ENCODE results near the gene ADCY2. TPM values are rescaled to one million over a fixed set of nuclear protein-coding genes. Genes with fewer than 3 reads are reported as not detected.

Gene ADCY2
- total and polyA plus RNA-seq, 9 donors, result 4.0 to 22.8 (median 8.3) TPM

GRCh38 chr5:7518947-7519560 is 123.1 kb downstream of the ADCY2 start:
- TF ChIP-seq CTCF (IDR thresholded peaks at IDR 0.05) (no peak), EP300 (IDR thresholded peaks at IDR 0.05) (no peak), POLR2A (IDR thresholded peaks at IDR 0.05) (no peak)
- no peaks in the 10 kb centered on the region for H3K4me1 ChIP-seq (ENCODE audit: insufficient read depth)
- H3K4me3 ChIP-seq, result no peak overlapping the region
- DNase-seq, result no peak
- H3K27ac ChIP-seq, result no peak overlapping the region
- no peaks in the 10 kb centered on the region for H3K27me3 ChIP-seq
- no peaks in the 10 kb centered on the region for H3K9me3 ChIP-seq
- no peaks in the 10 kb centered on the region for H3K36me3 ChIP-seq
- 61 to 67% (median 62%) methylated on average over 11 of the region's 11 CpGs for WGBS, 3 donors
- intact Hi-C loops (cut with DNase I), result no loop called here

GRCh38 chr5:7519564-7519963 is 123.6 kb downstream of the ADCY2 start:
- 66 to 67% (median 66%) methylated on average over 5 of the region's 5 CpGs for WGBS, 3 donors
- Histone ChIP-seq H3K4me1 (ENCODE audit: insufficient read depth) (no peaks in the 10 kb centered on the region), H3K4me3 (no peak overlapping the region), H3K27me3 (no peaks in the 10 kb centered on the region), H3K9me3 (no peaks in the 10 kb centered on the region), H3K27ac (no peak overlapping the region), H3K36me3 (no peaks in the 10 kb centered on the region)
- TF ChIP-seq CTCF (IDR thresholded peaks at IDR 0.05) (no peak), EP300 (IDR thresholded peaks at IDR 0.05) (no peak), POLR2A (IDR thresholded peaks at IDR 0.05) (no peak)
- no peak for DNase-seq
- intact Hi-C loops (cut with DNase I), result no loop called here

GRCh38 chr5:7529880-7530279 is 133.9 kb downstream of the ADCY2 start:
- no peak for DNase-seq
- Histone ChIP-seq H3K36me3 (no peaks in the 10 kb centered on the region), H3K9me3 (no peaks in the 10 kb centered on the region), H3K4me1 (ENCODE audit: insufficient read depth) (no peaks in the 10 kb centered on the region), H3K27me3 (no peaks in the 10 kb centered on the region), H3K27ac (no peak overlapping the region), H3K4me3 (no peak overlapping the region)
- TF ChIP-seq CTCF (IDR thresholded peaks at IDR 0.05), result no peak
- no peak for TF ChIP-seq POLR2A (IDR thresholded peaks at IDR 0.05)
- TF ChIP-seq EP300 (IDR thresholded peaks at IDR 0.05), result no peak
- intact Hi-C loops (cut with DNase I), result no loop called here

GRCh38 chr5:7533941-7534340 is 138.0 kb downstream of the ADCY2 start:
- Histone ChIP-seq H3K36me3 (no peaks in the 10 kb centered on the region), H3K4me3 (no peak overlapping the region), H3K27ac (no peak overlapping the region), H3K4me1 (ENCODE audit: insufficient read depth) (no peaks in the 10 kb centered on the region), H3K9me3 (no peaks in the 10 kb centered on the region), H3K27me3 (no peaks in the 10 kb centered on the region)
- TF ChIP-seq EP300 (IDR thresholded peaks at IDR 0.05), result no peak
- TF ChIP-seq POLR2A (IDR thresholded peaks at IDR 0.05), result no peak
- no peak for TF ChIP-seq CTCF (IDR thresholded peaks at IDR 0.05)
- WGBS, 3 donors, result 75 to 92% (median 90%) methylated on average over 1 of the region's 1 CpG
- no peak for DNase-seq
- intact Hi-C loops (cut with DNase I), result no loop called here
